GM21360 (cell line): Measurements from ENCODE around the gene ADH5.
"Not testable (repeated sequence)": the region's sequence is repeated elsewhere in the genome, so short reads cannot be mapped to it uniquely, and the experiment has no call there.

Experiments
- ATAC-seq: cut with Tn5 transposase; IDR thresholded peaks from one replicate; pipeline ENCODE4 v1.9.1; 2021; ENCODE audit warnings: mild to moderate bottlenecking, moderate library complexity; ENCODE audit not compliant: unreplicated experiment

ADH5 gene

DNA sequence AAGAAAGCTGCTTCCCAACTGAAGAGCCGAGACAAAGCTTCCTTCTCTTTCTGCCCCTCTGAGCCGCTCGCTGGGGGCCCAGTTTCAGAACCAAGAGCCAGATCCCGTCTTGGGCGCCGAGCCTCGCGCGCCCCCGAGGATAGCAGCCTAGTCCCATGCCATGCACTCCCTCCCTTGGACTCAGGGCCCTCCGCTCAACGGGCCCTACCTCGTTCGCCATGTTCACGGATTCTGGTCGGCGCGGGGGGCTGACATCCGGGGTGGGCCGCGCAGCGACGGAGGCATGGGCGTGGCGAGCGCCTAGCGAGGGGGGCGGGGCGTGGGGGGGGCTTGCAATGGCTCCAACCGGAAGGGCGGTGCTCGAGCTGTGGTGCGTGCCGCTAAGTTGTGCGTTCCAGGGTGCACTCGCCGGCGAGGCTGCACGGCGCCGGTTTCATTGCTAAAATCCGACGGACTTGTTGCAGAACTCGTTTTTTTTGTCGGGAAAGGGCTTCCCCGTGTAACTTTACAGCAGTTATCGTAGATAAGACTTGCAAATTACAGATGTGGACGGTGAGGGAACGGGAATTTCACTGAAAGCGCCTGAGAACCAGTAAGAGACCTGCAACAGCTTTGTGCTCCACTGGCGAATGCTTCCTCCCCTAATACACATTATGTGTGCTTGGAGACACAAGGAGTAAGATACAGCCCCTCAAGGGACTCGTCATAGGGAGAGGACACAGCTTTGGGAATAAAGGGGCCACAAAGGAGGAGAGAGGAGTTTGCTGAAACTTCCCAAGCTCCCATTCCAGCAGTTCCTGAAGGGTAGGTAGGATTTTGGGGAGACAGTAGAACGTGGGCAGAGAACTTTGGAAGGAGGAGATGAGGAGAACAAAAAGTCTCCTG, at the start of gene ADH5:
Gene ADH5 (minus strand): TSS at position 308 of the 885 bp plus-strand sequence. CDS start 88 bp downstream, at position 220.
- ATAC-seq = peak; percentile 89

- ATAC-seq = no peak
Measured at GRCh38 chr4:99136329-99136728, 47.7 kb upstream of the ADH5 start.

GRCh38 chr4:99135541-99136162, 47.1 kb upstream of the ADH5 start:
- ATAC-seq = no peak

- ATAC-seq = no peak
Measured at GRCh38 chr4:99134586-99134985, 46.0 kb upstream of the ADH5 start.

DNA sequence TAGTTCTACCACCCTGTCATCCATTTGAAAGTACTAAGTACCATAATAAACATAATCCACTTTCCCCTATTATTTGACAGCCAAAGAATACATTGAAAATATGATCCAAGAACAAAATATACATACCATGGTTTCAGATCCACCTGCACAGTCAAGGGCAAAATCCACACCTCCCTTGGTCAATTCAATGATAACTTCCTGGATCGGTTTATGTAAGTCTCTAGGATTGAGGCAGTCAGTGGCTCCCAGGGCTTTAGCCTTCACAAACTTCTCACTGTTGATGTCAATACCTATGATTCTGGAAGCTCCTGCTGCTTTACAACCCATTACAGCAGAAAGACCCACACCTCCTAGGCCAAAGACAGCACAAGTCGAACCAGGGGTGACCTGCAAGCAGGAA, 42.8 kb upstream of the ADH5 start:
- no peak for ATAC-seq

DNA sequence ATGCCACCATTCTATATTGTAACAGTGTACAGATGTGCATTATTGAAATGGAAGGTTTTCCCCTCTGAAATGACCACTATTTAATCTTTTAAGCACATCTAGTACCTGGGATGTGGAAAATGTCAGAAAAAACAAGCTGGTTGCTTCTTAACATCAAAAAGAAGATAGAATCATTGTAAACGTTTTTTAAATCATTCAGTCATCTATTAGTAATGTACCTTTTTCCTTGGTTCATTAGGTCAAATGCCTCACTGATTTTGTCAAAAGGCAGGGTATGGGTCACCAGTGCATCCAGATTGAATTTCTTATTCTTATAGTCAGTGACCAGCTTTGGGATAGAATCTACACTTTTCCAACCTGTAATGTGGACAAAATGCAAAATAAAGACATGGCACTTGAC, 37.8 kb upstream of the ADH5 start:
- no peak for ATAC-seq

GRCh38 chr4:99121008-99121407, 32.4 kb upstream of the ADH5 start:
- ATAC-seq = no peak

- ATAC-seq = no peak
Measured at GRCh38 chr4:99120501-99120900, 31.9 kb upstream of the ADH5 start.

DNA sequence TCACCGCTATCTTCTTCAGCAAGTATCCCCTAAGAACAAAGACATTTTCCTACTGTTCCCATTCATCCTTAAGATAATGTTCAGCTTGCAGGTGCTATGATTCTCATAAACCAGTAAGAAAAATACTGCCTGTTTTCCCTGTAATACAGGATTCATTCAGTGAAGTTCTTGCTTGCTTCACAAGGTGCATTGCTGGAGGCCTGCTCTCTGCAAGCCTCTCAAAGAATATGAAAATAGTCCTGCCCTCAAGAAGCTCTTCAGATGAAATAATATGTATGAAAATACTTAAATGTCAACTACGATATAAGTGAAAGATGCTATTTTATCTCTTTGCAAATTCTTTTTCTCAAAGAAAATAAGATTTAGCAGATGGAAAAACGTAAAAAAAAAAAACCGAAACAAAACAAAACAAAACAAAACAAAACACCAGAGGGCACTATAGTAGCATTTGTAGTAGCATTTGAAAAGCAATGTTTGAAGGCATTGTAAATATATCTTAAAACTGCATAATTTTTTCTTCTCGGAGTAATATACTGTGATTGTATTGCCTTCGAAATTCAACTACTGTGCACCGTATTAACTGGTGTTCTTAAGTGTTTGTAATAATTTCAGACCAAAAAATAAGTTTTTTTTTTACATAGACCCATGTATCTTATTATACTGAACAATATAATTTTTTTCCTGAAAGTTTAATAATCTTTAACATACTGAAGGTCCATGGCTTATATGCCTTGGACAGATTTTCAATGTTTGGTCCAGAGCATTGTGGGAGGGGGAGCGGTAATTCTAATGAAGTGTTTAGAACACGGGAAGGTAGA, 29.5 kb upstream of the ADH5 start:
- ATAC-seq = no peak

GRCh38 chr4:99117122-99117841, 28.7 kb upstream of the ADH5 start:
- not testable (repeated sequence) for ATAC-seq

- not testable (repeated sequence) for ATAC-seq
Measured at GRCh38 chr4:99109286-99109685, 20.7 kb upstream of the ADH5 start.

GRCh38 chr4:99104153-99104552, 15.6 kb upstream of the ADH5 start:
- no peak for ATAC-seq

DNA sequence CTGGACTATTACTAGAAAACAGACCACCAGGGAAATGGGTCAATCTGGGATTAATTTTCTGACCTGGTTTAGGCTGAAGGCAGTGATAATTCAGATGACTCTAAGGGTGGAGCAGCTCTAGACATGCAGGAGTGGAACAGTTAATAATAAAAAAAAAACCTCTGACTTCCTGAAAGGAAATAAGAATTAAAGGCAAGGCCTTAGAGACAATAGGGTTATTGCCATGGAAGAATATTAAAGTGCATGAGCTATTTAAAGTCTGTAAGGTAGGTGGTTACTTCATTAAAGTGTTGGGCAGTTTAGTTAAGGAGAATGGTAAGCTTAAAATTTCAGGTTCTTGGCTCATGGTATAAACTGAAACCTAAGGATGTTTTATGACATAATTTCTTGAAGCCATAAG, 14.6 kb upstream of the ADH5 start:
- no peak for ATAC-seq

DNA sequence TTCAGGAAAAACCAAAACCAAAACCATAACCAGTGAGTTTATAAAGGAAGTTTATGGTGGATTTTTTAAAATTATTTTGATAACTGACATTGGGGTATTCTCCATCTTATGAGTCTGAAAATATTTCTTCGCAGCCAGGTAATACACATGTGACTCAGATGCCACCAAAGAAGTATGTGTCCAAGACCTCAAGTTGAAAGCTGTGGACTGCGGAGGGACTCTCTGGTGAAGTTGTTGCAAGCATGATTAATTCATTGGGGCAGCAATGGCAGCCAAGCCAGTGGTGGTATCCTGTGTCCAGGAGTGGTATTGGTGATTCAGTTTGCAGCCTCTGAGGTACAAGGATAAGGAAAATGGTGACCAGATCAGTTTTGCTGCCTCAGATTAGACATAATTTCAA, 14.0 kb upstream of the ADH5 start:
- ATAC-seq = no peak

DNA sequence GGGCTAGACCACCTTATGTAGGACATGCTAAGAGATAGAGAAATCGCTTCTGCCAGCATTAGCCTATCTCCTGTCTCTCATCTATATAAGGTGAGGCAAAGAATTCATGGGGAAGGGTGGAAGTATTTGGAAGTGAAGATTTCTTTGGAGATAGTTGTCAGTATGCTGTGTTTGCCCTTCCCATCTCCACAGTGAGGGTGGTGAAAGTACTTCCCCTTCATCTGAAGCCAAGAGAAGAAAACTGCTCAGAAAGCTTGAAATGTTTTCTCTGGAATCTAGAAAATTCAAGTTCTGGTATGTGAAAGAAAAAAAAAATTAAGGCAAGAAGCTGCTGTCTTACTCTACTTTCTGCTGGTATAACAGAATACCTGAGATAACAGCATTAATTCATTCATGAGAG, 12.3 kb upstream of the ADH5 start:
- no peak for ATAC-seq

DNA sequence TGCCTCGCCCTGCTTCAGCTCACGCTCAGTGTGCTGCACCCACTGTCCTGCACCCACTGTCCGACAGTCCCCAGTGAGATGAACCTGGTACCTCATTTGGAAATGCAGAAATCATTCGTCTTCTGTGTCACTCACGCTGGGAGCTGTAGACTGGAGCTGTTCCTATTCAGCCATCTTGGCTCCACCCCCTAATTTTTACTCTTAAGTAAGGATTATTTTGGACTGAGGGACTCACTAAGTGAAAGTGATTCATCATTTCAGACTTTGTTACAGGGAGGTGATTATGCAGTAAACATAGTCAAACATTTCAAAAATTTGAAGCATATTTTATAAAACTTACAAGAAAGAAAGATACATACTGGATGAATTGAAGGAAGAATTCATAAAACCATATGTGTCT, 11.2 kb upstream of the ADH5 start:
- ATAC-seq = not testable (repeated sequence)

DNA sequence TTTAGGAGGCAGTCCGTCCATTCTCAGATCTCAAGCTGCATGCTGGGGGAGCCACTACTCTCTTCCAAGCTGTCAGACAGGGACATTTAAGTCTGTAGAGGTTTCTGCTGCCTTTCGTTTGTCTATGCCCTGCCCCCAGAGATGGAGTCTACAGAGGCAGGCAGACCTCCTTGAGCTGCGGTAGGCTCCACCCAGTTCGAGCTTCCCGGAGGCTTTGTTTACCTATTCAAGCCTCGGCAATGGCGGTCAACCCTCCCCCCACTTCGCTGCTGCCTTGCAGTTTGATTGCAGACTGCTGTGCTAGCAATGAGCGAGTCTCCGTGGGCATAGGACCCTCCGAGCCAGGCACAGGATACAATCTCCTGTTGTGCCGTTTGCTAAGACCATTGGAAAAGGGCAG, 10.7 kb upstream of the ADH5 start:
- no peak for ATAC-seq

DNA sequence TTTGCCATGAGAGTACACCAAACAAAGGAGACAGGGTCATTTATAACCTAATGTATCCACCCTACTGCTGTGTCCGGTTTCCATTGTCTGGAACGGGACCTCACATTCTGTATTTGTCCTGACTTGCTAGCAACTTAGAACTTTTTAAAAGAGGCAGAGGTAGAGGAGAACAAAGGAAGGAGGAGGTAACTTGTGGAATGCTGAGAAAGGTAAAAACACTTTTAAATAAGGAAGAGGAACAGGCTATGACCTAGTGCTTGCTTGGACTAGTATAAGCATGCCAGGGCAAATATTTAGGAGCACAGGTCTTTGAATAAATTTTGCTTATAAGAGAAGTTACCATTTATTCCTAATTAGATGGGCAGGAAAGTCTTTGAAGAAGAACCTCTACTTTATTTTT, 3.3 kb upstream of the ADH5 start:
- ATAC-seq = not testable (repeated sequence)

- no peak for ATAC-seq
Measured at GRCh38 chr4:99091216-99091575, 2.6 kb upstream of the ADH5 start.

DNA sequence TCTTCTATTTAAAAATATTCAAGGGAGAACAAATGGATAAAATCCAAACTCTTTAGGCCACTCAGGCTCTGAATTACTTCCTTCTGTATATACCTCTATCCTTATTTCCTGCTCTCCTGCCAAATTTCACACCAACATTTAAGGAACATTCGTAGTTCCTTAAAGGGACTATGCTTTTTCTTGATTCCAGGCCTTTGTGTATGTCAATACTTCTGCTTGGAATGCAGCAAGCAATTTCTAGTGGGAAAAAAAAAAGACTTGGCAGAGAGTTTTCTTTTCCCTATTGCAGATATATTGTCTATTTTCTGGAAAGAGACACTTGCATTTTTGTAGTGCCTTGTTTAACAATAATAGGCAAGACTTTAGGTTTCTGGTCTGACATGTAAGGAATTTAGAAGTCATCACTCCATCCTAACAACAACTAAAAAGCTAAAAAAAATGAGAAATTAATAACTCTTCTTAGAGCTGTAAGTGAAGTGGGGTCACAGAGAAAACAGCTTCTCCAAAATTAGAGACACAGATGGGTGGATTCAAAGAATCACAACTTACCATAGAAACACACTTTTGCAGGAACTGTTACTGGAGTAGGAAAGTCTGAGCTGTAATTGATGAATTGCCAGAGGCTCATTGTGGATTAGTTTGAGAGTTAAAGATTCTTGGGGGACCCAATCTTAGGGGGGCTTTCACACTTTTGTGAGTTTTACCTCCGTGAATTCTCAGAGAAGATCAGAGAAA, 2.1 kb upstream of the ADH5 start:
- no peak for ATAC-seq
